HG03469 (cell line): ENCODE measurements around the gene MTUS2.

Source experiments
- ATAC-seq: cut with Tn5 transposase; IDR thresholded peaks from one replicate; pipeline ENCODE4 v1.9.1; 2021; ENCODE audit warnings: mild to moderate bottlenecking, moderate library complexity, moderate number of reproducible peaks; ENCODE audit not compliant: unreplicated experiment

MTUS2 gene

DNA sequence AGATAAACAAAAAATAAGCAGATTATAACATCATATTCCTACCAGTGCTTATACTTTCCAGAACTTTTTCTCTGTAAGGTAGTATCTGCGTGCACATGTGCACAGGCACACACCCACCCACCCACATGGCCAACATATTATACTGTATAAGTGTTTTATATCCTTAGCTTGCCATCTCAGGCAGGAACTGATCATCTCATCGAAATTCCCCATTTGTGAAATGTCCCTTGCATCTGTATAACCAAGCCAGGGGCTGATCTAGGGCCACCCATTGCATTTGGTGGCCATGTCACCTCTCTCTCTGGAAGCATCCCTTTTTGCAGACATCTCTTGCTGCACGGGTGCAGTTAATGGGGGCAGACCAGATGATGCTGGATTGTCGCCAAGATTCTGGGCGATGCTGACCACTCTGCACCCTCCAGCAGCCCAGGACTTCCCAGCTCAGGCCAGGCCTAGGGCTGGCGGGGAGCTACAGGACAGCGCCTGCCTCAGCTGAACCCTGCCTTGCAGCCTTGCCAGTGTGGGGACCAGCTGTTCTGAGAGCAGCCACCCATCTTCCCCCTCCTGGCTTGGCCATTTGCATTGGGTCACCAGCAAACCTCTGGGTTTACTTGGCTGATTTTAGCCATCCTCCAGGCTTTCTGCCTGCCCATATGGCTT, 679.5 kb downstream of the MTUS2 start:
- ATAC-seq, result no peak

- no peak for ATAC-seq
These were observed 680.2 kb downstream of the MTUS2 start for GRCh38 chr13:29500386-29500785.

- no peak for ATAC-seq
These were observed 681.5 kb downstream of the MTUS2 start for GRCh38 chr13:29501674-29502073.

GRCh38 chr13:29502391-29503008, 682.4 kb downstream of the MTUS2 start:
- ATAC-seq, result no peak

GRCh38 chr13:29503041-29503837, 683.1 kb downstream of the MTUS2 start:
- ATAC-seq, result no peak

DNA sequence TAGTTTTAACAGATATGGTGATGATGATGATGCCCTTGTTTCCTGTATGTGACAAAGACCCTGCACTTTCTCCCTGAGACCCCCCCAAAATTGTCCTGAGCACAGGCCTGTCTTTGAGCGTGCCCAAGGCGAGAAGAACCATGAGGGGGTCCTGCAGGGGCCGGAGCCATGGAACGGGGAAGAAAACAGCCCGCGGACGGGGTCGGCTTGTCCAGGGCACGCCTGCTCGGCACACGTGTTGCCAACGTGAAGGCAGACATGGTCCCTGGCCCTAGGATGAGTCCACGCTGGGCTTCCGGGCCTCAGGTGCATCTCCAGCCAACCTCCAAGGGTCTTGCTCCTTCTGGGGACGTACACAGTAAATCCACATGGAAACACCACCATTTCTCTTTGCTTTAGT, 684.6 kb downstream of the MTUS2 start:
- no peak for ATAC-seq

- no peak for ATAC-seq
These were observed 685.4 kb downstream of the MTUS2 start for GRCh38 chr13:29505511-29505910.

DNA sequence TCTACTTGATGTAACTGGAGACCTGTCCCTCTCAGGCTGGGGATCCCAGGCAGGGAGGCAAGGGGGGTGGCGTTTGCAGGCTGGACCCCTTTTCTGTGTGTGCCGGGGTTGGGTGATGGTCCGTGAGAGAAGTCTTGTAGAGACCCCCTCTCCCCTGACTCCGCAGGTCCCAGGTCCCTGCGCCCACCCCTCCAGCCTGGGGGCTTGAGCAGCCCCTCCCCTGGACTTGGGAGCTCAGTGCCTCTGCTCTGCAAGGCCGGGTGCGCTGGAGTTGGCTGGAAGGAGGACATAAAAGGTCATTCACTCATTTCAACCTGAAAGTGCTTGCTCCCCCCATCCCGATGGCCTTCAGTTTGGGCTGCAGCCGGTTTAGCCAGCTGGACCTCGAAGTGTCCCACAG, 685.8 kb downstream of the MTUS2 start:
- ATAC-seq, result no peak

DNA sequence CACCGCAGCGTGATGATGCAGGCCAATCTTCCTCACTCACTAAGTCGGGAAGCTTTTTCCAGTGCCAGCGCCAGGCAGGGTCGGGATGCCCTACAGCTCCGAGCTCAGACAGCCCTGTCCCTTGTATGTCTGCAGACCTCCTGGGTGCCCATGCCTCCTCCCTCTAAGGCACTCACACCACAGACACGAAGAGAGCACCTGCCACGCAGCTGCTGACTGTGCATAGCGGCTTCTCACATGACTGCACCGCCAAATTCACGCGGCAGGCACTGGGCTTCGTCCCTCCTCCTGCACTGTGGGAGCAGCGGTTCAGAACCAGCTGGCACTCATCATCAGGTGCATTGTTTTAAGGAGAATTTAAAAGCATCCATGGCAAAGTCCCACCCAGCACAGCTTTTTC, 687.2 kb downstream of the MTUS2 start:
- ATAC-seq, result no peak

DNA sequence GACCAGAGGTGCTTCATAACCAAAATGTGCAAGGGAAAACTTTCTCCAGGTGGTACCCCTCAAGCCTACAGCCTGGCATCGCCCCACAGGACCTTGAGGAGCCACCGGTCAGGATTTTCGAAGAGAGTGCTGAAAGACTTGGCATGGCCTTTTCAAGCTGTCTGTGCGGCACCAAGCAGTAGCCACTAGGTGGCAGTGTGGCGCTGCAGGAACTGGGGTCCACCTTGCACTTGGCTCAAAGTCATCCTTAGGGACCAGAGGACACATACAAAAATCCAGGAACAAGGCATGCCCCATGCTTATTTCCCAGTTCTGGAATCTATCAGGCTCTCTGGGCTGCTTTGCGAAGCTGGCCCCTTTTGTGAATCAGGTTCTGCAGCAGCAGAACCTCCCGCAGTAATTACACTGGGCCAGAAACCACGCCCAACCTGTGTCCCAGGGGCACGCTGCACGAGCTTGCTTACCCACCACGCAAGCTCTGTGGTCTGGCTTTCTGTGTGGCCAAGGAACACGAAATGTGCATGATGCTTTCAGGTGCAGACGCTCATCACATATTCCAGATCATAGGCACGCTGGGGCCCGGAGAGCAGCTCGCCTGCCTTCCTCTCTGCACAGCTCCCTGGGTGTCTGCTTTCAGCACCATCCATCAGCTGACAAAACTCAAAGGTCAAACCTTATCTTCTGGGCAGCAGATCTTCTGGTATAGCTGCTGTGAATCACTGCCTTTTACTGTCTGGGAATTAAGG, 688.2 kb downstream of the MTUS2 start:
- ATAC-seq, result no peak

DNA sequence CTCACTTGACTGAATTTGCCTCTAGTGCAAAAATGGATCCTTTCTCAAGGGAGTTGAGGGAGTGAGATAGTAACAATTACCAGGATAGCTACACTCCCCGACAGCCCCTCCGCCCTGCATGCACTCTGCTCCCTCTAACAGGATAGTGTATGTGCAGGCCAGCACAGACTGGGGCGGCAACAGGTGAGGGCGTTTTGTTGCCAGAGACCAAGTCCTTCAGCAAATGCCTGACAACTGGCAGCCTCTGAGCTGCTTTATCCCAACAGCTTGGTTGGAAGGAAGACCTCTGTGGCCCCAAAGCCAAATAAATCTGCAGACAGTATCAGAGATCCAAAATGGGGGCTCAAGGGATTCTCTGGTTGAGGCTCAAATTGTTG, 688.7 kb downstream of the MTUS2 start:
- ATAC-seq, result no peak

DNA sequence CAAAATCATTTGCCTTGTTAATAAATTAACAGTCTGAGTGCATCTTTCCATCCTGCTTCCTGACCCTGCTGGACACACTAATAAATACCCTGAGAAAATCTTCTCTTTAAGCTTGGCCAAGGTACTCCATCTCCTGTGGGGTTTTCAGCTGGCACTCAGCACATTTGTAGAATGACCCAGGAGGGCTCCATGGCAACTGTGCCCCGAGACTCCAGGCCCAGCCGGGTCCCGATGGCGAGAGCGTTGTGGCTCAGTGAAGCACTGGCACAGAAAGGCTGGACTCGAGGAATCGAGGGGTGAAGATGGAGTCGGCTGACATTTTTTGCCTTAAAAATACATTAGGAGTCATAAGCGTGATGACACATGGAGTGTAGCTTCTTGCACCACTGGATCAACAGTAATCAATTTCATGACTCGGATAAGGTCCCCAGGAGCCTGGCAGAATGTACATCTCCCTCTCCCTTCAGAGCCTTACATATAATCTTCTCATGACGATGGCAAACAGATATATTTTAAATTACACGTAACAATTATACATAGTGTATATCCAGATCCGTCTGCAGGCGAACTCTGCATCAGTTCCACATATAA, 690.0 kb downstream of the MTUS2 start:
- no peak for ATAC-seq

DNA sequence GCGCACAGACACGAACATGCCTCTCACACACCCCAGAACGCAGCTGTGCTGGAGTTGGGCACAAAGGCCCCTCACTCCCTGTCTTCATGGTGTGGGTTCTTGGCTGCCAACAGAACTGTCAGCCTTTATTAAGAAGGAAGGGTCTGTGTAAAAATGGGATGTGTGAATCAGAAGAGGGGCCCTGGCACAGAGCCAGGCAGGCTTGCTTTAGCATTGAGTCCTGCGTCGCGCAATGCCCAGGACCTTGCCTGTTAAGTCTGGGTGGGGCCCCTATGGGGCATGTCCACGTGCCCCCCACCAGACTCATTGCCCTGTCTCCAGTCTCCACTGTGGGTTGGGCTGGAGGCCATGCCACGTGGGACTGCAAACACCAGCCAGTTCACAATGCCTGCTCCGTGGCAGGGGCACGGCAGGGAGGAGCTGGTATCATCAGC, 690.5 kb downstream of the MTUS2 start:
- no peak for ATAC-seq

GRCh38 chr13:29511106-29511796, 691.1 kb downstream of the MTUS2 start:
- ATAC-seq, result no peak

DNA sequence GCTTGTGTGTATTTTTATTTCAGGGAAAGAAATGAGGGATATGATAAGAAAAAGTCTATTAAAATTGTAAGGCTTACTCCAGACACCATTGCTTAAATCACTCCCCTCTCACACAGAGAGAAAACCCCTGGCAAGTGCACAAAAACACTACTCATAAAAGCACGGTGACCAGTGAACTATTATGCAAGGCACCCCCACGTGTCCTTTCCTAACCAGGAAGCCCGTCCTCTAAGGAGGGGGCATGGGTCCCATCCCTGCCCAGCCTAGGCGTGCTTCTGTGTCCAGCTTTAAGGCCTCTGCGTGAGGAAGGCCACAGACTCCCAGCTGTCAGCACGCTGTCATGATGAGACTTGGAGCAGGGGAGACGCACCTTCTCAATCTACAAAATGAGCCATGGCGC, 691.8 kb downstream of the MTUS2 start:
- no peak for ATAC-seq

DNA sequence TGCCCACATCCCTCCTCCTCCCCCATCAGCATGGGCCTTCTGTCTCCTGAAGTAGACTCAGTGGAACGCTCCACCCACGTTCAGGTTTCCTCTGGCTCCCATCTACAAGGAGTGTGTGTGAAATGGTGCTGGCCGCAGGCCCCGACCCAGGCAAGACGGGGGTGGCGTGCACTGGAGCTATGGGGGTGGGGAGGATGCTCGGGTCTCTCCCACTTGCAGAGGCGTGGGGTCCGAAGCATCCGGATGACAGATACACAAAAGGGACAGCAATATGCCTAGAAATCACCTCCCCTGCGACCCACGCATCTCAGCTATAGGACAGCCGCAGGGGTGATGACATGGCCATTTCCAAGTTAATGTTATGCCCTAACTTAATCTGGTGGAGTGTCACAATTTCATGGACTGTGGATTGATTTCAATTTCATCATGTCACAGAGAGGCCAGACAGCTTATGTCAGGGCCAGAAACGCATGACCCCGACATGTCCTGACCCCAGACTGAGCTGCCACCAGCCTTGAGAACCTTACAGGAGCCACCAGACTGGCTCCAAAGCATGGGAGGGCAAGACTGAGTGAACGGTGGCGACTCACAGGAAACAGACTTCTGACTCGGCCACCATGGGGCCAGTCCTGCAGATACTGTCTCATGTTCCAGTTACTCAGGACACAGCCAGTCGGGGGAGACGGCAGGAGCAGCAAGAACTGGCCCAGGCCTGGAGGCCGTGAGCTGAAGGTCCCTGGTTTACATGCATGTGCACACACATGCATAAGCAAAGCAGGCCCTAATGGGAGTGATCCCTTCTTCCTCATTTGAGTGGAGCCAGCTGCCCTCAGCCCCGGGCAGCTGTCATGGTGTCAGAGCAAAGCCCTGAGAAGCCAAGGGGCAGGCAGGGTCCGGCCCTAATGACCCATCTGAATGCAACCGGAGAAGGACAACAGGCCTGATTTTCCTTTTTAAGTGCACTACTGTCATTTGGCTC, 693.2 kb downstream of the MTUS2 start:
- ATAC-seq, result no peak

DNA sequence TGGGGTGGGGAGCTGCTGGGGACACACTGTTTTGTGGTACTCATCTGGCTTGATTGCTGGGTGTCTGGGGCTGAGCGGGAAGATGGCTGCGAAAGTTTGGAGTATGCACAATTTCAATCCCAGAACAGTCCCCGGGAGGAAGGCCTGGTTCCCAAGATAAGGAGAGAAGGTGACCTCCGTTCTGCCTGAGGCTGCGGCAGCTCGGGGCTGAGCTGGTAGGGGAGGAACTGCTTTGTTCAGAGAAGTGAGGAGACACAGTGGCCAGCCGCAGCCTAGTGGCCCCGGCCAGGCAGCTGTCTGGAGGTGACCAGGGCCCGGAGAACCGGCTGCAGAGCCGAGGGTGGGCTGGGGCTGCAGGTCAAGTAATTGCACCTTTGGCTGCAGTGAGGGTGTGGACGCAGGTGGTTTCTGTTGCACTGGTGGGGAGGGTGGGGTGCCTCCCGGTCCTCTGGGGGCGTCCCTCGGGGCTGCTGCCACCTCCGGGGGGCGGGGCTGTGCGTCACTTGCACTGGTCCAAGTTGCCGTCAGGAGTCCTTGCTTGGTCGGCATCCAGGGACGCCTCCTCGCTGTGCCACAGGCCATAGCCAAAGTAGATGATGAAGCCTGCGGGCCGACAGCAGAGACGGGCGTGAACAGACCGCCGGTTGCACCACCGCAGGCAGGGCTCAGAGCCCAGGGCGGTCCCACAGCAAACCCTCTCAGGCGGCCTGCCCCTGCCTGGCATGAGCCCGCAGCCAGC, 694.0 kb downstream of the MTUS2 start:
- no peak for ATAC-seq

DNA sequence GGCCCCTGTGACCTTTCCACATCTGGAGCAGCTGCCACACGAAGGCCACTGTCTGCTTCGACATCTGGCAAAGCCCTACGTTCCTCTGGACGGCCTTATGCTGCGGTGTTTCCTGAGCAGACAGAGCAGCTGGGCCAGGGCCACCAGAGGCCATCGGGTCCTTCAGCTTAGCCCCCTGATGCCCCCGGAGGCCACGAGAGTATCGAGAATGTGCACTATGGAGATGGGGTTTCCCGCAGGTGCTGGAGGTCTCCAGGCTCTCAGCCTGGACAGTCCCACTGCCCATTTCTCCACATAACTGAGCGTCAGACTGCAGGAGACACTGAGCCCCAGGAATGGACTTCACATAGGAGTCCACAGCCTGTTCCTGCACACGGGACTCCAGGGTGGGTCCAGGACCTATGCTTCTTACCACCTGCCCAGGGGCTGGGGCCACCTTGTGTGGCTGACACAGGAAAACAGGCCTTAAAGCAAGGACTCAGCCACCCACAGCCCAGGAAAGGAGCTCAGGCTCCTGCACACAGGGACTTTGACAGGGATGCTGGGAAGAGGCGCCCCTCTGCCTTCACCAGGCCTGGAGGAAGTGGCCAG, 694.7 kb downstream of the MTUS2 start:
- ATAC-seq, result no peak
